Measurements from ENCODE around the gene RNU6-9. TPM values are rescaled to one million over a fixed set of nuclear protein-coding genes. Genes with fewer than 3 reads are reported as not detected.

Gene RNU6-9
- total RNA-seq, 1 experiment from 2014 or later: not detected

DNA sequence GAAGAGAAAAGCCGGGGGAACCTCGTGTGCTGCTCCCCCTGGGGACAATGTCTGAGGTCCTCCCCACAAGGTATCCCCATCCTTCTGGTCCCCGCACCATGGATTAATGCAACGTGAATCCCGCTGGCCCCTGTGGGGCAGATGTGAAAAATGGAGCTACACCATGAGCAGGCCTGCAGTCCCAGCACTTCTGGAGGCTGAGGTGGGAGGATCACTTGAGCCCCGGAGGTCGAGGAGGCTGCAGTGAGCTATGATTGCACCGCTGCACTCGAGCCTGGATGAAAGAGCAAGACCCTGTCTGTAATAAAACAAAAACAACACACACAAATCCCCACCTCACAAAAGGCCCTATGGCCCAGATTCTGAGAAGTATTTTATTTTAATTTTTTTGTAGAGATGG is 35.0 kb upstream of the RNU6-9 start:
- ATAC-seq: no peak
- H3K27me3 ChIP-seq (ENCODE audit: control insufficient read depth, insufficient read depth, low read length): no peaks in the 10 kb centered on the region
- POLR2A ChIA-PET: no interaction called here
- H3K4me3 ChIP-seq (ENCODE audit: low read depth in 2 of 2, low read length in 2 of 2): no peak overlapping the region
- peaks cover 7% of the 10 kb centered on the region for H3K4me1 ChIP-seq (ENCODE audit: control insufficient read depth, insufficient read depth, low read length)
- intact Hi-C loops (cut with micrococcal nuclease; ENCODE audit: unreplicated experiment): loop anchor here (5.0 kb wide), 1 partner anchor 139 kb away; no protein-coding TSS in a partner anchor
- DNase-seq (ENCODE audit: low read depth, low spot score): no peak
- no peaks in the 10 kb centered on the region for H3K9me3 ChIP-seq (ENCODE audit: control insufficient read depth, insufficient read depth, low read depth, low read length)
- no peaks in the 10 kb centered on the region for H3K36me3 ChIP-seq (ENCODE audit: control insufficient read depth, insufficient read depth, low read length)
- BruUV-seq (replicated peaks): no TSS peak
- in situ Hi-C loops (cut with HindIII; ENCODE audit: low pct_unique_long_range_greater_than_20kb, low sequenced_read_pairs): no loop called here
- no peak overlapping the region for H3K27ac ChIP-seq (ENCODE audit: low read length)
- TF ChIP-seq, protein P1, sequence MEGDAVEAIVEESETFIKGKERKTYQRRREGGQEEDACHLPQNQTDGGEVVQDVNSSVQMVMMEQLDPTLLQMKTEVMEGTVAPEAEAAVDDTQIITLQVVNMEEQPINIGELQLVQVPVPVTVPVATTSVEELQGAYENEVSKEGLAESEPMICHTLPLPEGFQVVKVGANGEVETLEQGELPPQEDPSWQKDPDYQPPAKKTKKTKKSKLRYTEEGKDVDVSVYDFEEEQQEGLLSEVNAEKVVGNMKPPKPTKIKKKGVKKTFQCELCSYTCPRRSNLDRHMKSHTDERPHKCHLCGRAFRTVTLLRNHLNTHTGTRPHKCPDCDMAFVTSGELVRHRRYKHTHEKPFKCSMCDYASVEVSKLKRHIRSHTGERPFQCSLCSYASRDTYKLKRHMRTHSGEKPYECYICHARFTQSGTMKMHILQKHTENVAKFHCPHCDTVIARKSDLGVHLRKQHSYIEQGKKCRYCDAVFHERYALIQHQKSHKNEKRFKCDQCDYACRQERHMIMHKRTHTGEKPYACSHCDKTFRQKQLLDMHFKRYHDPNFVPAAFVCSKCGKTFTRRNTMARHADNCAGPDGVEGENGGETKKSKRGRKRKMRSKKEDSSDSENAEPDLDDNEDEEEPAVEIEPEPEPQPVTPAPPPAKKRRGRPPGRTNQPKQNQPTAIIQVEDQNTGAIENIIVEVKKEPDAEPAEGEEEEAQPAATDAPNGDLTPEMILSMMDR (IDR thresholded peaks at IDR 0.05): no peak
- TF ChIP-seq POLR2AphosphoS5 (IDR thresholded peaks at IDR 0.05; ENCODE audit: low read depth, low read length) (no peak), TCF7L2 (IDR thresholded peaks at IDR 0.05; ENCODE audit: low read depth, low read length) (no peak), SIN3A (IDR thresholded peaks at IDR 0.05; ENCODE audit: borderline replicate concordance, insufficient read depth, low read depth, low read length) (no peak)
- TF ChIP-seq, protein P2, sequence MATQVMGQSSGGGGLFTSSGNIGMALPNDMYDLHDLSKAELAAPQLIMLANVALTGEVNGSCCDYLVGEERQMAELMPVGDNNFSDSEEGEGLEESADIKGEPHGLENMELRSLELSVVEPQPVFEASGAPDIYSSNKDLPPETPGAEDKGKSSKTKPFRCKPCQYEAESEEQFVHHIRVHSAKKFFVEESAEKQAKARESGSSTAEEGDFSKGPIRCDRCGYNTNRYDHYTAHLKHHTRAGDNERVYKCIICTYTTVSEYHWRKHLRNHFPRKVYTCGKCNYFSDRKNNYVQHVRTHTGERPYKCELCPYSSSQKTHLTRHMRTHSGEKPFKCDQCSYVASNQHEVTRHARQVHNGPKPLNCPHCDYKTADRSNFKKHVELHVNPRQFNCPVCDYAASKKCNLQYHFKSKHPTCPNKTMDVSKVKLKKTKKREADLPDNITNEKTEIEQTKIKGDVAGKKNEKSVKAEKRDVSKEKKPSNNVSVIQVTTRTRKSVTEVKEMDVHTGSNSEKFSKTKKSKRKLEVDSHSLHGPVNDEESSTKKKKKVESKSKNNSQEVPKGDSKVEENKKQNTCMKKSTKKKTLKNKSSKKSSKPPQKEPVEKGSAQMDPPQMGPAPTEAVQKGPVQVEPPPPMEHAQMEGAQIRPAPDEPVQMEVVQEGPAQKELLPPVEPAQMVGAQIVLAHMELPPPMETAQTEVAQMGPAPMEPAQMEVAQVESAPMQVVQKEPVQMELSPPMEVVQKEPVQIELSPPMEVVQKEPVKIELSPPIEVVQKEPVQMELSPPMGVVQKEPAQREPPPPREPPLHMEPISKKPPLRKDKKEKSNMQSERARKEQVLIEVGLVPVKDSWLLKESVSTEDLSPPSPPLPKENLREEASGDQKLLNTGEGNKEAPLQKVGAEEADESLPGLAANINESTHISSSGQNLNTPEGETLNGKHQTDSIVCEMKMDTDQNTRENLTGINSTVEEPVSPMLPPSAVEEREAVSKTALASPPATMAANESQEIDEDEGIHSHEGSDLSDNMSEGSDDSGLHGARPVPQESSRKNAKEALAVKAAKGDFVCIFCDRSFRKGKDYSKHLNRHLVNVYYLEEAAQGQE (IDR thresholded peaks at IDR 0.05; ENCODE audit: insufficient read depth in 1 of 2, low read depth in 2 of 2, low read length in 1 of 2): no peak
- CTCF ChIA-PET: interaction anchor here (0.6 to 0.7 kb wide), 2 partner anchors 15 to 71 kb away, joined by 3 read pairs; no protein-coding TSS in a partner anchor

DNA sequence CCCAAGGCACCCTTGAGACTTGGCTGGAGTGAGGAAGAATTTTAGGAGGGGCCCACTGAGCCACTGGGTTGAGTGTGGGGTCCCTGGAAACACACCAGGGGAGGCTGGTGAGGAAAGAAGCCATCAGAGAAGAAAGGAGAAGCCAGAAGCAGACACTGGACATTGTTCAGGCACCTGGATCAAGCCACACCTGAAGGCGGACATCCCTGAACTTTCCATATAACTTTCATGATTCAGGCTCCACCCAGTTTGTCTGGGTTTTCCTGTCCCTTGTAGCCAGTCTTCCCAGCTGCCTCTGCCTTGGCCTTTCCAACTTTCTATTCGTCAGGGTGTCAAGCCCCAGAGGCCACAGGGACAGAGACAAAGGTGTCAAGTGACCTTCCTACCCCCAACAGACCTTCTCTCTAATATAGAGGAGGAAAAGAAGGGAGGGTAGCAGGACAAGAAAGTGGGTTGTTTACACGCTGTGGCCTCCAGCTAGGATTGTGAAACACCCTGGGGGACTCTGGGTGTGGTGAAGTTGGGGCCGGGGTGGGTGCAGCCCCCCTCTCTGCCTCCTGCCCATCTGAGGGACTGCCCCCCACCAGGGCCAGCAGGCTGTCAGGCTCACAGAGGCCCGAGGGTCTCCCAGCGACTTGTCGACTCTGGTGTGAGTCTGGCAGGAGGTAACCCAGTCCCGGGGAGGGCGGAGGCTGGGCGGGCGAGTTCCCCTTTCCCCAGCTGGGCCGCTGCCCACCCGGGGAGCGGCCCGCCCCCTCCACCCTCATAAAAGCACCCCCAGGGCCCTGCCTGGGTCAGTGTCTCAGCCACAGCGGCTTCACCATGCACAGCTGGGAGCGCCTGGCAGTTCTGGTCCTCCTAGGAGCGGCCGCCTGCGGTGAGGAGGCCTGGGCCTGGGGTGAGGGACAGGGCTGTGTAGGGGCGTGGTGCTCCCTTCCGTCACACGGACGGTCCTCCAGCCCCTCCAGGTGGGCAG is 34.1 kb upstream of the RNU6-9 start, which contains the start of gene CFD:
TSS of gene CFD (plus strand) at position 797 of the 976 bp plus-strand sequence. CDS start at position 823, 26 bp downstream.
- DNase-seq (ENCODE audit: low read depth, low spot score) (no peak), ATAC-seq (no peak)
- Histone ChIP-seq H3K36me3 (ENCODE audit: control insufficient read depth, insufficient read depth, low read length) (no peaks in the 10 kb centered on the region), H3K4me1 (ENCODE audit: control insufficient read depth, insufficient read depth, low read length) (peaks cover 7% of the 10 kb centered on the region), H3K4me3 (ENCODE audit: low read depth in 2 of 2, low read length in 2 of 2) (peak within 1 kb of the TSS; percentile 45 to 48), H3K27ac (ENCODE audit: low read length) (peak within 1 kb of the TSS; percentile 40), H3K9me3 (ENCODE audit: control insufficient read depth, insufficient read depth, low read depth, low read length) (no peaks in the 10 kb centered on the region), H3K27me3 (ENCODE audit: control insufficient read depth, insufficient read depth, low read length) (no peaks in the 10 kb centered on the region)
- intact Hi-C loops (cut with micrococcal nuclease; ENCODE audit: unreplicated experiment) (loop anchor here (5.0 kb wide), 1 partner anchor 138 kb away; no protein-coding TSS in a partner anchor), in situ Hi-C loops (cut with HindIII; ENCODE audit: low pct_unique_long_range_greater_than_20kb, low sequenced_read_pairs) (no loop called here)
- TF ChIP-seq, protein P1 (IDR thresholded peaks at IDR 0.05): no peak
- no peak for TF ChIP-seq SIN3A (IDR thresholded peaks at IDR 0.05; ENCODE audit: borderline replicate concordance, insufficient read depth, low read depth, low read length)
- ChIA-PET POLR2A (no interaction called here), CTCF (no interaction called here)
- no TSS peak for BruUV-seq (replicated peaks)
